ENCODE data around the gene DCAF8L2.
"Not testable (repeated sequence)": the region's sequence is repeated elsewhere in the genome, so short reads cannot be mapped to it uniquely, and the experiment has no call there.

Gene DCAF8L2

DNA sequence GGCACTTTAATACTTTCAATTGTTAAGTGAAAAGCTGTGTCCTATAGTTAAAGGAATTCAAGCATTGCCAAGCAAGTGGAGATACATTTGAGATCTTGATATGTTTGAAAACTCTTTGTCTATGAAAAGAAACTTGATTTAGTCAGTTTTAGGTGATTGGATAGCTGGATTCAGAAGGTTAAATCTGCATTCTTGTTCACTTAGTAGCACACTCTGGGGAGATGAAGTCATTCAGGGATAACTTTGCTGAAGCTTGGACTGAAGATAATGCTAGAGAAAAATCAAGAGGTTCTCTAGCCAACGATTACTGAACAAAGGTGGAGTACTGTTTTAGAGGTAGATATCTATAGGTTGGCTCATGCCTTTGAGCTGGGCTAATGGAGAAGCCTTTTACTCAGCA, 90.6 kb downstream of the DCAF8L2 start:
- no peak for DNase-seq

DNA sequence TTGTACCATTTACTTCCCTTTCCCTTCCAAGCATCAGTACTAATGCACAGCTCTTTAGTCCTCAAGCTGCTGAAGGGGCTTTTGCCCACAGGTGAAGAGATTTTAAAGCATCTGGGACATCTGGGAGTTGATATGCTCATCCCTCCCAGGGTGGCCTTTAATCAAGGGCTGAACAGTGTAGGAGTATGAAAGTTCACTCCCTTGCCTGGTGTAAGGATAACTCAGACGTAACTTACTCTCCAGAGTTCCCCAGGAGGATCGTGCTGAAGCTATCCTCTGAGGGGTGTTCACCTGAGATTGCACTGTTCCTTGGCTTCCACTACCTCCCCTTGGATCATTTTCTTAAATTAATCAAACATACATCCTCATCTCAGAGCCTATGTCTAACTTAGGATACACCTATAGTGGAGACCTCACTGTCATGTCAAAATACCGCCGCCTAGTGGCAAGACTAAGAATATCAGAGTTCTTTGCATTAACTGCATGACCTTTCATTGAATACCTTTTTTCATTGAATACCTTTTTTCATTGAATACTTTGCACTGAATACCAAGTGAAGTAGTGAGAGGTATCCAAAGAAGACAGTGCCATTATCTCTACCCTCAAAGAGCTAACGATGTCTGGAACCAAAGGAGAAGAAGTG, 93.5 kb downstream of the DCAF8L2 start:
- DNase-seq, result not testable (repeated sequence)

DNA sequence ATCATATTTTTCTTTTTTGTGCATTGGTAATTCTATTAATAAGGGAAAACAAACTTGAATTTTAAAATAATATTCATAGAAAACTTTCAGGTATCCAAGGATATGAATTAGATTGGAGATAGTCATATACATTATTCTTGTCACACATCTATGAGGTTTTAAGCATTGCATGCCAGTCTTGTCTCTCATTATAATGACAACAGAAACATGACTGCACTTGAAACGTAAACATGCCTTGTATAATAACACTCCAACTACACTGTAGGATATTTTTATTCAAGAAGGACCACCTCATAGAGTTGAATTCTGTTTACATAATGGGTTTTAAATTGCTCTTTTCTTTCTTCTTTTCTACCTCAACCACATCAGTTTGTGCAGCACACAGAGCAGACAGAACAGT, 104.5 kb downstream of the DCAF8L2 start:
- no peak for DNase-seq

DNA sequence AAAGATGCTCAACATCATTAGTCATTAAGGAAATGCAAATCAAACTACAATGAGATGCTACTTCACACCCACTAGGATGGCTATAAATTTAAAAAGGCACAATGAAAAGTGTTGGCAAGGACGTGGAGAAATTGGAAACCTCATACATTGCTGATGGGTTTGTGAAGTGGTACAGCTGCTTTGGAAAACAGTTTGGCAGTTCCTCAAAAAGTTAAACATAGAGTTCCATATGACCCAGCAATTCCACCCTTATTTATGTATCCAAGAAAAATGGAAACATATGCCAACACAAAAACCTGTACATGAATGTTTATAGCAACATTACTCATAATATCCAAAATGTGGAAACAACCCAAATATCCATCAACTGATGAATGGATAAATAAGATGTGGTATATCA, 116.4 kb downstream of the DCAF8L2 start:
- DNase-seq, result no peak

DNA sequence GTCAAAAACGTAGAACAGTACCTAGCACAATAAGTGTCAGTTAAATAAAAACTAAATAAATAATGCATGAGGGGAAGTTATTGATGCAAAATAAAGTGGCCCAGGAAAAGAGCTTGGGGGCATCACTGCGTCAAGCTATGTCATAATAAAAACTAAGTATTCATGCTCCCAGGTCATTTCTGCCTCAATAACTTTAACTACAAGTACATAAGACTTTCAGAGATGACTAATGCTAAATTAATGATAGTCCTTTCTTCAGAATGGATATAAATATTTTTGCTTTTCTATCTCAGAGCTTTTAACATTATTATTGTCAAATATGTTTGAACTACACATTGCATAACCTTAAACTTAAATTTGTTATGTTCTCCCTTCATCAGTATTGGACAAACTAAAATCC, 125.5 kb downstream of the DCAF8L2 start:
- no peak for DNase-seq

DNA sequence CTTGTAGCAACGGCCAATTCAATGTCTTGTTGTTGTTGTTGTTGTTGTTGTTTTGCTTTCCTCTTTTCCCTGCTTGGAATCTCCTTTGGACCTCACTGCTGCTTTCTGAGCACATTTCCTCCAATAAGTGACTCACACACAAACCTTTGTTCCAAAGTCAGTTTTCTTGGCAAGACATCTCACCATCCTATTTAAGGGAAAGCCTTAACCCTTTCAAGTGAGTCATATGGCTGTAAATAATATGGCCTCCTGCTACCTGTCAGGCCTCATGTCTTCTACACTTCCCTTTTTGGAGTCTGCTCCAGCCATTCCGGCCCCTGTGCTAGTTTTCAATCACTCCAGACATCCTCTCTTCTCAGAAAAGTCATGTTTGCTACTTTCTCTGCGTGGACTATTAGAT, 138.1 kb downstream of the DCAF8L2 start:
- no peak for DNase-seq

DNA sequence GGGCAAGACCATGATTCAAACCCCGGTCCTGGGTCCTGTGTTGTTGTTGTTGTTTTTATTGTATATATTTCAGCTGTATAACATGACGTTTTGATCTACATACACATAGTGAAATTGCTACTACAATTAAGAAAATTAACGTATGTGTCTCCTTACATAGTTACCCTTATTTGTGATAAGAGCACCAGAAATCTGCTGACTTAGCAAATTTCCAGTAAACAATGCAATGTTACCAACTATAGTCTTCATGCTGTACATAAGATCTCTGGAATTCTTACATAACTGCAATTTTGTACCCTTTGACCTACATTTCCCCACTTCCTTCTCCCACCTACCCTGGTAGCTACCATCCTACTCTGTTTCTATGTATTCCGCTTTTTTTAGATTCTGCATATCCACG, 141.8 kb downstream of the DCAF8L2 start:
- DNase-seq, result no peak

DNA sequence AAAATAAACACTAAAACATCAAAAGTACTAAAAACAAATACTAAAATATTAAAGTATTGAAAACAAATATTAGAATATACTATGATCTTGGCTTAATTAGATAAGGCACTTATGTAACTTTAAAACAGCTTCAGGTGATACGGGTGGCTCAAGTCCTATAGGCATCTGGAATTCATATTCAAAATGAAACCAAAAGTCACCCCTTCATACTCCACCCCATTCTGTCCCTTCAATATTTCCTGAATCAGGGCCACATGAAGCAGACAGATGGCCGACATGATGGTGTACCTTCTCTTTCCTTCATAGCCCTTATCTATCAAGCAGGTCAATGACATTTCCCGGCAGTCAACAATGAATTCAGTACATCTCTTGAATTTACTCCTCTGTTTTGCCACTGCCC, 145.8 kb downstream of the DCAF8L2 start:
- DNase-seq, result no peak

DNA sequence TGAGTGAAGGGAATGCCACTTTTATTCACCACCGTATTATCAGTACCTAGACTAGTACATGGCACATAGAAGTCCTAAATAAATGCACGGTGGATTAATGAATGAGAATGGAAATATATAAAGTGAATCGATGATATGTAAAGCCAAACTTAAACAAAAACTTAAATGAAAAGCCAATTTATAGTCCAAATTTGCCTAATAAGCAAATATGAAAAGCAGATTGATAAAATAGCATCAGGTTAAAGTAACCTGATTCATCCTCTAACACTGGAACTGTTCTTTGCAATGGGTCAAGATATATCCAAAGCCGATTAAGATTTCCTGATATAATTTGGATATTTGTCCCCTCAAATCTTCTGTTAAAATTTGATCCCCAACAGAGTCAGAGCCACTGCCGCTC, 150.8 kb downstream of the DCAF8L2 start:
- DNase-seq, result no peak

DNA sequence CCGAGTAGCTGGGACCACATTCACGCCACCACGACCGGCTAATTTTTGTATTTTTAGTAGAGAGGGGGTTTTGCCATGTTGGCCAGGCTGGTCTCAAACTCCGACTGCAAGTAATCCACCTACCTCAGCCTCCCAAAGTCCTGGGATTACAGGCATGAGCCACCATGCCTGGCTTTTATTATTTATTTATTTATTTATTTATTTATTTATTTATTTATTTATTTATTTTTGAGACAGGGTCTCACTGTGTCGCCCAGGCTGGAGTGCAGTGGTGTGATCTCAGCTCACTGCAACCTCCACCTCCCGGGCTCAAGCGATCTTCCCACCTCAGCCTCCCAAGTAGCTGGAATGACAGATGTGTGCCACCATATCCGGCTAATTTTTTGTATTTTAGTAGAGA, 153.4 kb downstream of the DCAF8L2 start:
- DNase-seq, result not testable (repeated sequence)

DNA sequence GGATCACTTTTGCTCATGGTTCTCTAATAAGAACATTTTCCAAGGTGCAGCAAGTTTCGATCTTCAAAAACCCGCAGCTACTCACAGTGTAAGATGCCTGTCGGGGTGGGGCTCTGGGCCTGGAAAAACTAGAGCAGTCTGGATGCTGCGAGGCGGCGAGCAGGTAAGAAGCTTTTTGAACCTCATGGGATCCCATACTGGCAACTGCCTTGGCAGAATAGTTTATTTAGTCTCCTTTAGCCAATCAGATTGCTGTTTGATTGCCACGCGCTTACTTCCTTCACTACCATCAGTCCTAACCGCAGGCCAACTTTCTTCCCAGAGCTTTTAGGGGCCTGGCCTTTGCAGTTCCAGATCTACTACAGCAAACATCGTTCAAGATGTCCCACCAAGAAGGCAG, 156.4 kb downstream of the DCAF8L2 start:
- DNase-seq, result no peak

DNA sequence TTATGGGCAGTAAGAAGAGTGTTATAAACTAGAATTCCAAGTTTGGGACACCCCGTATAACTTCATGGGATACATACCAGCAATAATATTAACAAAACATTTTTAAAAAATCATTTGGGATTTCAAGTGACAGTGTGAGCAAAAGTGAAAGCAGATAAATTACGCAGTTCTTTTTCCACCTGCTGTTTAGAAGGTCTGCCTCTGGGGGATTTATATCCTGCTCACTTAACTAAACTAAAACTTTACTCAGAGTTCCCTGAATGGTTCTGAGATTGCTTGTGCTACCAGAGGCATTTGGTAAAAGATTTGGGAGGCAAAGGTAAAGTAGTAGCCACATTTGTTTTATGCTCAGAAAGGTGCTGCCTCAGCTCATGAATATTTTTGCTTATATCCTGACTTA, 160.2 kb downstream of the DCAF8L2 start:
- DNase-seq, result not testable (repeated sequence)

DNA sequence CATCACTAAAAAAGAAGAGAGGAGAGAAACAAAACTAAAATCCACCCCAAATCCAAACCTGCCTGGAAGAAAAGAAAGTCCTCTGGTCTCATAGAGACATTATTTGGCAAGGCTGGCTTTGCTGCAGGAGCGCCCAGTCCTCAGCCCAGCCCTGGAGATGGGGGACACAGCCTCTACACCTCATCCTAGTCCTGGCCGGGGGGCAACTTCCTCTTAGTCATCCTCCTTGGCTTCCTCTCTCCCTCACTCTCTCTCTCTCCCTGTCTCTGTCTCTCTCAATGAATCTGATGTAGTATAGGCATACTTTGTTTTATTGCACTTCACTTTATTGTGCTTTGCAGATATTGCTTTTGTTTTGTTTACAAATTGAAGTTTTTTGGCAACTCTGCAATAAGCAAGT, 161.8 kb downstream of the DCAF8L2 start:
- DNase-seq, result no peak

DNA sequence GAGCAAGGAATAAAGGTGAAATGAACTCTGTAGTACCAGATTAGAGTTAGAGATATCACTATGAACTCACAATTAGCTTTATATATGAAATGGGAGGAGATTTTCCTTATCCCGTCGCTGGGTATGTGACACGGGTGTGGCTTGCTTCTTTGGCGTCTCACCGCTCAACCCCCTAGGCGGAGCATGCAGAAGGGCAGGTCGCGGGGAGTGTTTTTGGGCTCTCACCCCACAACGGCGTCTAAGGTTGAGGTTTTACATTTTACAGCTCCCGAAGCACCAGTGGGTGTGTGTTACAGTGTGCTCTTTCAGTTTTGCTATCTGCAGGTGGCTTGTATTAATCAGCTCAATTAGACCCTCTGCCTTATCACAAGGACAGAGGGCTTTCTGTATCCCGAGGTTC, 175.6 kb downstream of the DCAF8L2 start:
- DNase-seq, result no peak

DNA sequence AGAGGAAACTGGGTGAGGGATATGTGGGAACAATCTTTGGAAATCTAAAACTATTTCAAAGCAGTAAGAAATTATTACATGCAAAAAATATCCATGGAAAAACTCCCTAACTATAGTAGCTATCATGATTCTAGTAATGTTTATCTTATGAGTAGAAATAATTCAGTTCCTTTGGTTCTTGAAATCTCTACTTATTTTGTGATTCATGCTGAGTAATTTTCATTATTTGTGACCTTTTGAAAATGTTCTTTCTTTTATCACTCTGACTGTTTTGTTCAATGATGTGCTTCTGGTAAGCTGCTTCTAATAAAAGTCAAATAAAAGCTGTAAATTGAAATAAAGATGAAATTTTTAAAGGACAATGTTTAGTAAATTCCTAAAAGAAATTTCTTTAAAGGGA, 177.2 kb downstream of the DCAF8L2 start:
- no peak for DNase-seq

DNA sequence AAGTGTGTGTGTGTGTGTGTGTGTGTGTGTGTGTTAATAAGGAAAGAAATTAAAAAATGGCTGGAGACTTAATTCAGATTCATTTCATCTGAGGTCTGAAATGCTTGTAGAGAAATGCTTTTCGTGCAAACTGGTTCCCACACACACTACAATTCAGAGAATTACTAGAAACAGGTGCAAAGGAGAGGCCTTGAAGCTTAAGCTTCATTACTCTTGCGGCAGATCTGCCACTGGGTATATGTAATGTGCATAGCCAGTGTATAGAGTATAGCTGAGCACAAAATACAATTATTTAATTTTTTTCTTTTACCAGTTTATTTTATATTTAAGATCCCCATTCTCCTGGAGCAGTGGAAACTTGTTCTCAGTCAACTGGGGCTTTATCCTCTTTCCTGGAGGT, 185.8 kb downstream of the DCAF8L2 start:
- no peak for DNase-seq

DNA sequence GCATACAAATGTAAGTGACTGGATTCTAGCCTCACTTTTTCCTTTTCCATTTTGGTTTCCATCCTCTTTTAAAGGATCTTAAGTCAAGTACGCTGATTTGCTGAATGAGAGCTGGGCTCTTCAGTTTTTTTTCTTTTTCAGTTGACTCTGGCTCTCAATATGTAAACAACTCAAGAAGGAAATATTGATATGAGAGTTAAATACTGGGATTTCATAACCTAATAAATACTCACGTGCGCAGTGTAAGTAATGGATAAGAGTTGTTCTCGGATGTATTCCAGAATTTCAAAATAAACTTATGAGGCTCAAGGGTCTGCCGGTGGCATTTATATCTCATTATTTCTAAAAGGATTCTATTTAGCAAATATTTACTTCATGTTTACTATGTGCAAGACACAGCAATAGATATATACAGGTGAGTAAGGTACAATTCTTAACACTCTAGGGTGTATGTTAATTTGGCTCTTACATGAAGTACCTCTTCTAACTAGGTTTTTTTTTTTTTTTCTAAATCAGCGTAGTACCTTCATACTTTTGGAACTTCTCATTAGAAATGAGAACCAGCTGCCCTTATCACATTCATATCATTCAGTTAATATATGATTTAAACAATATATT, 206.6 kb downstream of the DCAF8L2 start:
- DNase-seq, result no peak

DNA sequence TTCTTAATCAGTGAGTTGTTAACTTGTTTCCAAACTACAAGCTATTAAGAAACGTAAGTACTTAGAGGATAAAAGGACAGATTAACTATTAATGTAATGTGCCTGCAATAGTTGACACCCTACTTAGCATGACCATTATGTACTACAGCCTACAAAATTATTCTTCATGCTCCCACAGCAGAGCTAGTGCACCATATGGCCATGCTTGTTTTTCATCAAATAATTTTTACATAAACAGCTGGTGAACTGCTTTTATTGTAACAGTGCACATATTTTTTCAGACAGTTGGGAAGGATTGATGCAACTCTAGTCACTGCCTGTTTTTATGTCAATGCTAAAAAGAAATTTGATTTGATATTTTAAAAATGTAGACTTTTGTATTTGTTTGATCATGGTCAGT, 207.4 kb downstream of the DCAF8L2 start:
- DNase-seq, result no peak
